ENCODE data around the gene RABL2B.

The RABL2B gene

GRCh38 chr22:50737728-50738648 lies 45.4 kb downstream of the RABL2B start, which contains the start of gene ACR:
TSS of gene ACR (plus strand) at chr22:50738204. CDS start at chr22:50738236, 32 bp downstream.
- no peak for DNase-seq

- no peak for DNase-seq
These were observed 47.8 kb downstream of the RABL2B start for GRCh38 chr22:50735739-50736030.

GRCh38 chr22:50734986-50735738 lies 48.3 kb downstream of the RABL2B start:
- no peak for DNase-seq

GRCh38 chr22:50734343-50734771 lies 49.1 kb downstream of the RABL2B start:
- DNase-seq: no peak

GRCh38 chr22:50733521-50734342 lies 49.7 kb downstream of the RABL2B start:
- DNase-seq: no peak

GRCh38 chr22:50732681-50733080 lies 50.8 kb downstream of the RABL2B start:
- no peak for DNase-seq

GRCh38 chr22:50731811-50732624 lies 51.4 kb downstream of the RABL2B start:
- DNase-seq: no peak

- DNase-seq: no peak
These were observed 52.3 kb downstream of the RABL2B start for GRCh38 chr22:50730941-50731661.

- no peak for DNase-seq
These were observed 53.2 kb downstream of the RABL2B start for GRCh38 chr22:50730013-50730891.

GRCh38 chr22:50729391-50730012 lies 53.9 kb downstream of the RABL2B start:
- peak in 1 of 2 experiments; percentile 56 for DNase-seq

GRCh38 chr22:50728523-50728931 lies 54.9 kb downstream of the RABL2B start:
- DNase-seq: no peak

- DNase-seq: no peak
These were observed 55.5 kb downstream of the RABL2B start for GRCh38 chr22:50727678-50728522.

GRCh38 chr22:50726643-50727340 lies 56.6 kb downstream of the RABL2B start:
- no peak for DNase-seq

- DNase-seq: no peak
These were observed 57.8 kb downstream of the RABL2B start for GRCh38 chr22:50725597-50725996.

- no peak for DNase-seq
These were observed 58.8 kb downstream of the RABL2B start for GRCh38 chr22:50724616-50725015.

GRCh38 chr22:50723991-50724390 lies 59.4 kb downstream of the RABL2B start:
- DNase-seq: no peak

GRCh38 chr22:50722716-50723428 lies 60.6 kb downstream of the RABL2B start:
- DNase-seq: no peak
